Smooth muscle cell (in vitro differentiated cells): ENCODE measurements around the gene STAB1. TPM values are rescaled to one million over a fixed set of nuclear protein-coding genes. Genes with fewer than 3 reads are reported as not detected.

Experiments
- DNase-seq: peaks from one replicate; lab custom pipeline; 2025; ENCODE audit not compliant: unreplicated experiment; lab: John Stamatoyannopoulos, UW
- H2AFZ ChIP-seq: fragments of 200-600 bp; sonication (generic); 2 replicates; pipeline ENCODE4 v1.6.0; 2016; ENCODE audit warnings: antibody characterized with exemption, low read depth, mild to moderate bottlenecking
- H3F3A ChIP-seq: fragments of 200-600 bp; sonication (generic); 2 replicates; pipeline ENCODE4 v1.6.0; 2017; ENCODE audit warnings: antibody characterized with exemption, low read depth
- H3K27ac ChIP-seq: fragments of 200-600 bp; sonication (generic); 2 replicates; pipeline ENCODE4 v1.5.1; 2016; ENCODE audit warnings: low read depth, mild to moderate bottlenecking
- H3K27me3 ChIP-seq: fragments of 200-600 bp; sonication (generic); 2 replicates; pipeline ENCODE4 v1.6.1; 2016; ENCODE audit warnings: low read depth, mild to moderate bottlenecking
- H3K36me3 ChIP-seq: fragments of 200-600 bp; sonication (generic); 2 replicates; pipeline ENCODE4 v1.5.1; 2016; ENCODE audit warnings: low read depth
- H3K4me1 ChIP-seq: fragments of 200-600 bp; sonication (generic); 2 replicates; pipeline ENCODE4 v1.5.1; 2016; ENCODE audit warnings: low read depth
- H3K4me2 ChIP-seq: fragments of 200-600 bp; sonication (generic); 2 replicates; pipeline ENCODE4 v1.6.0; 2016; ENCODE audit warnings: mild to moderate bottlenecking
- H3K4me3 ChIP-seq: fragments of 200-600 bp; sonication (generic); 2 replicates; pipeline ENCODE4 v1.5.1; 2016; ENCODE audit warnings: mild to moderate bottlenecking
- H3K79me2 ChIP-seq: fragments of 200-600 bp; sonication (generic); 2 replicates; pipeline ENCODE4 v1.6.0; 2016; ENCODE audit warnings: low read depth, mild to moderate bottlenecking
- H3K9ac ChIP-seq: fragments of 200-600 bp; sonication (generic); 2 replicates; pipeline ENCODE4 v1.6.0; 2016; ENCODE audit warnings: low read depth
- H3K9me3 ChIP-seq: fragments of 200-600 bp; sonication (generic); replicated peaks from 2 replicates; pipeline ENCODE4 v1.5.1; 2016; ENCODE audit warnings: low read depth
- H4K20me1 ChIP-seq: fragments of 200-600 bp; sonication (generic); 2 replicates; pipeline ENCODE4 v1.6.0; 2016; ENCODE audit warnings: low read depth
- WGBS: methylation state at CpG from one replicate; pipeline ENCODE4 v1.1.7; 2016; ENCODE audit warnings: low lambda C conversion rate; 5-methylcytosine and 5-hydroxymethylcytosine counted together
- polyA plus RNA-seq: library from polyadenylated mRNA; unstranded; fragments of >200 nt; fragmentation: Nextera tagmentation; extraction: Ambion mirVana; gene quantifications from 2 replicates; pipeline ENCODE4 v1.2.1, GENCODE V29; 2016
- total RNA-seq: library from RNA; depleted of rRNA; stranded (reverse); fragments of >200 nt; gene quantifications from 2 replicates; pipeline ENCODE4 v1.2.3, GENCODE V29; 2014
- TF ChIP-seq, protein P1 (sequence below): fragments of 200-600 bp; sonication (generic); IDR thresholded peaks from 2 replicates; pipeline ENCODE4 v1.5.1; 2017; ENCODE audit warnings: borderline replicate concordance, mild to moderate bottlenecking, antibody characterized with exemption; ENCODE audit not compliant: insufficient read depth, poor library complexity, severe bottlenecking

The STAB1 gene
- total and polyA plus RNA-seq, 2 experiments from 2014 or later, result 0.22 to 0.25 TPM

DNA sequence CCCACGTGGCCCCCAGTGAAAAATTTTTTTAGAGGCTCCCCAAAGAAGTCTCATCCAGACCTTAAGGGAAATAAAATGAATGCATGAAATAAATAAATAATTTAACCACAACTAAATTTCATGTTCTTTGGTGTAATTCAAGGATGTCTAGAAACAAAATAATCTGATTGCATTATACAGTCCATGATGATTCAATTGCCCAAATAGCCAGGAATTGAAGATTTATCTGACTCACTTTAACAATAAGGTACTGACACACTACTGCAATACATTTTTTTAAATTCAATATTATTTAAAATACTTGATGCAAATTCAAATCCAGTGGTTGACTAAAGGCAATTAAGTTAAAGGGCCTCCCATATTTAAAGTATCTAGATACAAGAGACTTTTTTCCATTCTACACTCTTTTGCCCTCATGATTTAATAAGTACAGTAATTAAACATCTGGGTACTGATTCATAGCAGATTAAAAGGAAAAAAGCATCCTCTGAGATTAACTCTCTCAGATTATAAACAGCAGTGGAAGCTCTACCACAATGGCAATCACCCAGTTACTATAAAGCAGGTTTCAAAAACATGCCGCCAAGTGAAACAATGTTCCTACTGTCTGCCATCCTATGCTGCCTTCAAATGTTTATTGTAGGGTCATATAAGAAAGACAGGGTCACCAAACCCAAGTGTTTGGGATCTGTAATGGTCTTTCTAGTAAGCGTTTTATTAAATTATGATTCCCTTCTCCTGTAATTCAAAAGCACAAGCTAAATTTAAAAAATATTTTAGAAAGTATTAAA, 51.2 kb downstream of the STAB1 start:
- no peak overlapping the region for H3K4me2 ChIP-seq
- no peaks in the 10 kb centered on the region for H3K9me3 ChIP-seq
- no peak overlapping the region for H3K4me3 ChIP-seq
- DNase-seq, result no peak
- H3K27me3 ChIP-seq, result no peaks in the 10 kb centered on the region
- 95% methylated on average over 3 of the region's 3 CpGs for WGBS
- no peaks in the 10 kb centered on the region for H3K4me1 ChIP-seq
- TF ChIP-seq, protein P1, sequence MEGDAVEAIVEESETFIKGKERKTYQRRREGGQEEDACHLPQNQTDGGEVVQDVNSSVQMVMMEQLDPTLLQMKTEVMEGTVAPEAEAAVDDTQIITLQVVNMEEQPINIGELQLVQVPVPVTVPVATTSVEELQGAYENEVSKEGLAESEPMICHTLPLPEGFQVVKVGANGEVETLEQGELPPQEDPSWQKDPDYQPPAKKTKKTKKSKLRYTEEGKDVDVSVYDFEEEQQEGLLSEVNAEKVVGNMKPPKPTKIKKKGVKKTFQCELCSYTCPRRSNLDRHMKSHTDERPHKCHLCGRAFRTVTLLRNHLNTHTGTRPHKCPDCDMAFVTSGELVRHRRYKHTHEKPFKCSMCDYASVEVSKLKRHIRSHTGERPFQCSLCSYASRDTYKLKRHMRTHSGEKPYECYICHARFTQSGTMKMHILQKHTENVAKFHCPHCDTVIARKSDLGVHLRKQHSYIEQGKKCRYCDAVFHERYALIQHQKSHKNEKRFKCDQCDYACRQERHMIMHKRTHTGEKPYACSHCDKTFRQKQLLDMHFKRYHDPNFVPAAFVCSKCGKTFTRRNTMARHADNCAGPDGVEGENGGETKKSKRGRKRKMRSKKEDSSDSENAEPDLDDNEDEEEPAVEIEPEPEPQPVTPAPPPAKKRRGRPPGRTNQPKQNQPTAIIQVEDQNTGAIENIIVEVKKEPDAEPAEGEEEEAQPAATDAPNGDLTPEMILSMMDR, result no peak
- peaks cover 12% of the 10 kb centered on the region for H3K79me2 ChIP-seq
- H2AFZ ChIP-seq, result no peak overlapping the region
- no peaks in the 10 kb centered on the region for H3F3A ChIP-seq
- no peak overlapping the region for H3K27ac ChIP-seq
- no peak overlapping the region for H3K9ac ChIP-seq
- peaks cover 19% of the 10 kb centered on the region for H3K36me3 ChIP-seq
- peaks cover 33% of the 10 kb centered on the region for H4K20me1 ChIP-seq

DNA sequence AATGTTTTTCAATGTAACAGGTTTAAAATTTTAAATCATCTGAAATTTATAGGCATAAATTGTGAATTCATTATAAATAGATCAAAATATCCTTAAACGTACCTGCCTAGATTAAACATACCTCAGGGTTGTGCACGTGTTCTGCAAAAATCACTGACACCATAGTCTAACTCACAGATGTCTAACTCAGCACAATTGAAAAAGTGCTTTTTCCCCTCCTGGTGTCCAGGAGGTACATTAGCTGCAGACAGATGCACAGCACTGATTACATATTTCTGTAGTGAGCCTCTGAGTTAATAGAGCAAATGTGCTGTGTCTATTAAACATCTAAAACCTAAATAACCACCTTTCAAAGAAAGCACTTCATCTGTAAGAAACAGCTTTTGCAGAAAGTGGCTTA, 52.0 kb downstream of the STAB1 start:
- 91% methylated on average over 2 of the region's 2 CpGs for WGBS
- Histone ChIP-seq H3K27ac (no peak overlapping the region), H3K79me2 (peaks cover 4% of the 10 kb centered on the region)

DNA sequence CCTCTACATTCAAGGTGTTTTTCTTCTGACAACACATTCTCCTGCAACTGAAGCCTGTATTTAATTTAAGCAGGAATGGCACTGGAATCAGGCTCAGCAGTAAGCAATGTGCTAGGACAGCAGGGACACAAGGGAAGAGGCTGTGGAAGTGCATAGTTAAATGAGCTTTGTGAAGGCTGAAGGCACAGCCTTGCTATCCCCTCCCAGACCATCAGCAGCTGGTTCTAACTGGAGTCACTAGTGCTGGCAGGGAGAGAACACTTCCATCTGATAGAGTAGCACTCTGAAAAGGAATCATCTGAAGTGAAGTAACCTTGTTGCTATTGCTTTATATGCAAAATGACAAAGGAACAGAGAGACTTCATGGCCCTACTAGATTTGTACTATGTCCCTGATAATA, 56.0 kb downstream of the STAB1 start:
- peaks cover 19% of the 10 kb centered on the region for H3K36me3 ChIP-seq
- peaks cover 3% of the 10 kb centered on the region for H3K79me2 ChIP-seq
- TF ChIP-seq, protein P1, result no peak

More for the DNA sequence above, 52.0 kb downstream of the STAB1 start:
- Histone ChIP-seq H3K9ac (no peak overlapping the region), H3F3A (no peaks in the 10 kb centered on the region), H4K20me1 (peaks cover 25% of the 10 kb centered on the region), H3K36me3 (peaks cover 19% of the 10 kb centered on the region), H3K4me3 (no peak overlapping the region), H2AFZ (no peak overlapping the region), H3K27me3 (no peaks in the 10 kb centered on the region), H3K4me2 (no peak overlapping the region), H3K4me1 (no peaks in the 10 kb centered on the region), H3K9me3 (no peaks in the 10 kb centered on the region)
- no peak for DNase-seq
- TF ChIP-seq, protein P1, result no peak

DNA sequence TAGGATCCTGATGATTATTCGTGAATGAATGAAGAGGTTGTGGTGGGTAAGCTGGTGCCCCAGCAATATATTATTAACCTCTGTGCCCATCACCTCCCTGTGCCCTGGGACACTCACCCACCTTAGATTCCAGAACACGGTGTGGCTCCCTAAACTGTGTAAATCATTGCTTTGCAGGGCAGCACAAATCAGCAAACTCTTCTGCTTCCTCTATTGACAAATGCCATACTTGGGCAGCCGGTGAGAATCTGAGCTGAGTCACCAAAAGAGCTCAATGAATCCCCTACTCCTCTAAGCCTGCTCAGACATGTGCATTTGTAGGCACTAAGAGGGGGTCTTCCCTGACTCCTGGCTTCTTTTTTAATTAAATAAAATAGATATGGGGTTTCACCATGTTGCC, 57.0 kb downstream of the STAB1 start:
- DNase-seq, result no peak
- Histone ChIP-seq H4K20me1 (peaks cover 45% of the 10 kb centered on the region), H3K4me3 (no peak overlapping the region), H3F3A (no peaks in the 10 kb centered on the region), H3K79me2 (peaks cover 3% of the 10 kb centered on the region), H3K4me2 (no peak overlapping the region), H3K36me3 (peaks cover 19% of the 10 kb centered on the region), H2AFZ (no peak overlapping the region), H3K27me3 (no peaks in the 10 kb centered on the region), H3K4me1 (no peaks in the 10 kb centered on the region), H3K27ac (no peak overlapping the region), H3K9me3 (no peaks in the 10 kb centered on the region), H3K9ac (no peak overlapping the region)
- TF ChIP-seq, protein P1, result no peak
- WGBS, result 79% methylated on average over 3 of the region's 3 CpGs

More for the DNA sequence above, 56.0 kb downstream of the STAB1 start:
- H3K9ac ChIP-seq, result no peak overlapping the region
- no peak overlapping the region for H3K4me2 ChIP-seq
- H3F3A ChIP-seq, result no peaks in the 10 kb centered on the region
- H3K4me3 ChIP-seq, result no peak overlapping the region
- no peak for DNase-seq
- H3K4me1 ChIP-seq, result no peaks in the 10 kb centered on the region
- peaks cover 43% of the 10 kb centered on the region for H4K20me1 ChIP-seq
- H3K27ac ChIP-seq, result no peak overlapping the region
- H3K9me3 ChIP-seq, result no peaks in the 10 kb centered on the region
- H2AFZ ChIP-seq, result no peak overlapping the region
- H3K27me3 ChIP-seq, result no peaks in the 10 kb centered on the region
